PC-9 (cell line): ENCODE measurements around the gene CCDC124. TPM values are rescaled to one million over a fixed set of nuclear protein-coding genes. Genes with fewer than 3 reads are reported as not detected.

ENCODE experiments used
- BruUV-seq: library from RNA; stranded (reverse); fragments of 400-500 nt; replicated peaks from 2 replicates; lab custom pipeline; 2021; lab: Mats Ljungman, UMichigan
- CTCF ChIA-PET: fragments of 300-600 bp; sonication (Branson Sonifier 250); formaldehyde crosslinking; loops from one replicate; lab custom pipeline; 2022; ENCODE audit warnings: antibody characterized with exemption; lab: Charles Lee
- POLR2A ChIA-PET: fragments of 300-600 bp; sonication (Branson Sonifier 250); formaldehyde crosslinking; loops from one replicate; lab custom pipeline; 2022; ENCODE audit warnings: antibody characterized with exemption; ENCODE audit not compliant: unreplicated experiment; lab: Charles Lee
- DNase-seq, 2 experiments: peaks; one replicate each; pipeline versions ENCODE4 v3.0.0 to v3.0.0-alpha.2; 2015 to 2022; ENCODE audit warnings: mixed read lengths in 1 of 2
- H2AFZ ChIP-seq: fragments of 200-600 bp; sonication (generic); 2 replicates; pipeline ENCODE4 v1.8.1; 2017; ENCODE audit warnings: antibody characterized with exemption
- H3F3A ChIP-seq: fragments of 200-600 bp; sonication (generic); 2 replicates; pipeline ENCODE4 v1.8.1; 2017; ENCODE audit warnings: antibody characterized with exemption, mild to moderate bottlenecking, low read depth; ENCODE audit not compliant: insufficient read depth
- H3K27ac ChIP-seq: fragments of 200-600 bp; sonication (generic); 2 replicates; pipeline ENCODE4 v1.6.1; 2016; ENCODE audit warnings: mixed run types
- H3K27me3 ChIP-seq: fragments of 200-600 bp; sonication (generic); 2 replicates; pipeline ENCODE4 v1.6.1; 2016; ENCODE audit warnings: low read depth, mixed run types; ENCODE audit not compliant: insufficient read depth
- H3K36me3 ChIP-seq: fragments of 200-600 bp; sonication (generic); 2 replicates; pipeline ENCODE4 v1.6.1; 2016; ENCODE audit warnings: low read depth, mixed run types
- H3K4me1 ChIP-seq: fragments of 200-600 bp; sonication (generic); replicated peaks from 2 replicates; pipeline ENCODE4 v1.6.1; 2016; ENCODE audit warnings: mixed run types; ENCODE audit not compliant: insufficient read depth
- H3K4me2 ChIP-seq: fragments of 200-600 bp; sonication (generic); 2 replicates; pipeline ENCODE4 v1.6.1; 2017; ENCODE audit warnings: mixed run types
- H3K4me3 ChIP-seq: fragments of 200-600 bp; sonication (generic); 2 replicates; pipeline ENCODE4 v1.6.1; 2016; ENCODE audit warnings: mixed run types
- H3K79me2 ChIP-seq: fragments of 200-600 bp; sonication (generic); 2 replicates; pipeline ENCODE4 v1.6.1; 2017; ENCODE audit warnings: low read depth, mixed run types
- H3K9me2 ChIP-seq: fragments of 200-600 bp; sonication (generic); 2 replicates; pipeline ENCODE4 v1.8.1; 2017; ENCODE audit warnings: mild to moderate bottlenecking; ENCODE audit not compliant: insufficient read depth
- H3K9me3 ChIP-seq: fragments of 200-600 bp; sonication (generic); 2 replicates; pipeline ENCODE4 v1.8.1; 2016; ENCODE audit warnings: low read depth; ENCODE audit not compliant: insufficient read depth
- H4K20me1 ChIP-seq: fragments of 200-600 bp; sonication (generic); 2 replicates; pipeline ENCODE4 v1.8.1; 2017; ENCODE audit not compliant: insufficient read depth
- EZH2 ChIP-seq: fragments of 200-600 bp; sonication (generic); IDR thresholded peaks from 2 replicates; pipeline ENCODE4 v1.8.0; 2017; ENCODE audit warnings: antibody characterized with exemption, low read depth
- intact Hi-C: fragments of 100-400 bp; cut with micrococcal nuclease; formaldehyde crosslinking; loops from one replicate; pipeline ENCODE4 v1.10.0; 2022; ENCODE audit not compliant: unreplicated experiment
- total RNA-seq: library from RNA; stranded (reverse); gene quantifications from 2 replicates; pipeline ENCODE4 v1.2.3, GENCODE V29; 2021
- TF ChIP-seq, protein P1 (sequence below): fragments of 200-600 bp; sonication (generic); conservative IDR thresholded peaks from 2 replicates; pipeline ENCODE4 v1.6.1; 2017; ENCODE audit warnings: mixed run types, antibody characterized with exemption, mild to moderate bottlenecking, moderate library complexity

The CCDC124 gene
- total RNA-seq, 1 experiment from 2014 or later, result 118 TPM

DNA sequence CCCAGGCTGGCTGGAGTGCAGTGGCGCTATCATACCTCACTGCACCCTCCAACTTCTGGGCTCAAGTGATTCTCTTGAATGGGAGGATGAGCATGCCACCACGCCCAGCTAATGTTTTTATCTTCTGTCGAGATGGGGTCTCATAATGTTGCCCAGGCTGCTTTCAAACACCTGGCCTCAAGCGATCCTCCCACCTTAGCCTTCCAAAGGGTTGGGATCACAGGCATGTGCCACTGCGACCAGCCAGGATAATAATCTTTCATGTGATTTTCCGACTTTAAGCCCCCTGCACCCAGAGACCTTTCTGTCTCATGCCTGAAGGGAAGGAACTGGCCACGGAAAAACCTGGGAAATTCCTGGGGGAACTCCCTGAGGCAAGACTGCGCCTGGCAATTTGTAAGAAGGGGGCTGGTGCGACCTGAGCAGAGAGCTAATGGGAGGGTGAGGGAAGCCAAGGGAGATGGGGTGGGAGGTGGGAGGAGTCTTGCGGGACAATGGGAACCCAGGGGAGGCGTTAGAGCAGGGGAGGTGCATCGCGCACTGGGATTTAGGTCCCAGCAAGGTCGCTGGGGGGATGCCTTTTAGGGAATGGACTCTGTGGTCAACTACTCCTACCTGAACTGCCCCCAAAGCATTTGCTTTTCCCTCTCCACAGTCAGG, 1.2 kb upstream of the CCDC124 start:
- Histone ChIP-seq H3K27ac (no peak overlapping the region), H2AFZ (no peak overlapping the region), H3F3A (peaks cover 17% of the 10 kb centered on the region), H3K9me2 (no peaks in the 10 kb centered on the region), H3K9me3 (no peaks in the 10 kb centered on the region), H4K20me1 (no peaks in the 10 kb centered on the region), H3K4me2 (peak overlapping the region; percentile 89), H3K79me2 (peaks cover 26% of the 10 kb centered on the region), H3K27me3 (no peaks in the 10 kb centered on the region), H3K4me1 (peaks cover 12% of the 10 kb centered on the region), H3K36me3 (peaks cover 4% of the 10 kb centered on the region; the same call in 1 of the 2 replicates), H3K4me3 (no peak overlapping the region)
- no peak for DNase-seq
- intact Hi-C loops, result loop anchor here (1.0 to 5.0 kb wide), 3 partner anchors 61 to 624 kb away; partner anchors contain the start of genes DDA1, MRPL34 and RPL18A
- TF ChIP-seq, protein P1, sequence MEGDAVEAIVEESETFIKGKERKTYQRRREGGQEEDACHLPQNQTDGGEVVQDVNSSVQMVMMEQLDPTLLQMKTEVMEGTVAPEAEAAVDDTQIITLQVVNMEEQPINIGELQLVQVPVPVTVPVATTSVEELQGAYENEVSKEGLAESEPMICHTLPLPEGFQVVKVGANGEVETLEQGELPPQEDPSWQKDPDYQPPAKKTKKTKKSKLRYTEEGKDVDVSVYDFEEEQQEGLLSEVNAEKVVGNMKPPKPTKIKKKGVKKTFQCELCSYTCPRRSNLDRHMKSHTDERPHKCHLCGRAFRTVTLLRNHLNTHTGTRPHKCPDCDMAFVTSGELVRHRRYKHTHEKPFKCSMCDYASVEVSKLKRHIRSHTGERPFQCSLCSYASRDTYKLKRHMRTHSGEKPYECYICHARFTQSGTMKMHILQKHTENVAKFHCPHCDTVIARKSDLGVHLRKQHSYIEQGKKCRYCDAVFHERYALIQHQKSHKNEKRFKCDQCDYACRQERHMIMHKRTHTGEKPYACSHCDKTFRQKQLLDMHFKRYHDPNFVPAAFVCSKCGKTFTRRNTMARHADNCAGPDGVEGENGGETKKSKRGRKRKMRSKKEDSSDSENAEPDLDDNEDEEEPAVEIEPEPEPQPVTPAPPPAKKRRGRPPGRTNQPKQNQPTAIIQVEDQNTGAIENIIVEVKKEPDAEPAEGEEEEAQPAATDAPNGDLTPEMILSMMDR, result no peak
- no peak for TF ChIP-seq EZH2
- ChIA-PET POLR2A (interaction anchor here (0.6 to 2.3 kb wide), 4 partner anchors 67 to 350 kb away, joined by 3 to 35 read pairs (median 12); partner anchors contain the start of genes JUND and RPL18A), CTCF (interaction anchor here (0.5 to 2.5 kb wide), 6 partner anchors 61 to 128 kb away, joined by 3 to 67 read pairs (median 4); partner anchors contain the start of genes RPL18A and SLC5A5)
- BruUV-seq, result no TSS peak

DNA sequence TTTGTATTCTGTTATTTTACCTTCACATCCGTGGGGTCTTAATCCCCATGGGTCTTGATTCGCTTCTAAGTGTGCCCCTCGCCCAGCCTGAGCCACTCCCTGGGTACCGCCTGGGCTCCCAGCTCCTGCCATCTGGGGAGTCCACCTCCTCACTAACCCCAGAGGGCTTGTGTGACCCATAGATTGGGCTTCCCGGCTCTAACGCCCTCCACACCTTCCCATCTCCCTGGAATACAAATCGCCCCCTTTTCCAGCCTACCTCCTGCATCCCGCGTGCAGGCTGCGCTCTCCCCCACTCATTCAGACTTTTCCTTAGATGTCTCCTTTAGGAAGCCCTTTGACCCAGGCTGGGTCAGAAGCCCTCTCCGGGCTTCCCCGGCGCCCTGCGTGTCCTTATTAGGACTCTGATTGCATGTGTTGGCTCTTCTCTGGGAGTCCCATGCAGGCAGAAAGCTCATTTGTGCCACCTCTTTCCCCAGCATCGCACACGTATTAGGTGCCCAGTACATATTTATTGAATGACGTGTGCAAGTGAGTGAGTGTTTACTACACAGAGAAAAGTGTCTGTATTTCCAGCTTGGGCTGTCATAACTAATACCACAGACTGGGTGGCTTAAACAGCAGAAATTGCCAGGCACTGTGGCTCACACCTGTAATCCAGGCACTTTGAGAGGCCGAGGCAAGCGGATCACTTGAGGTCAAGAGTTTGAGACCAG, 757 bp downstream of the CCDC124 start:
- POLR2A ChIA-PET, result interaction anchor here (0.5 to 2.3 kb wide), 5 partner anchors 57 to 74 kb away, joined by 3 to 35 read pairs (median 7); partner anchors contain the start of gene RPL18A
- BruUV-seq, result TSS peak; percentile 61

More for the DNA sequence above, 757 bp downstream of the CCDC124 start:
- peaks cover 17% of the 10 kb centered on the region for H3F3A ChIP-seq
- no peaks in the 10 kb centered on the region for H4K20me1 ChIP-seq
- H3K27ac ChIP-seq, result peak overlapping the region; percentile 86
- intact Hi-C loops, result loop anchor here (5.0 kb wide), 1 partner anchor 626 kb away; the partner anchor contains the start of genes DDA1 and MRPL34
- no peaks in the 10 kb centered on the region for H3K27me3 ChIP-seq
- peaks cover 12% of the 10 kb centered on the region for H3K4me1 ChIP-seq
- H3K36me3 ChIP-seq, result peaks cover 4% of the 10 kb centered on the region; the same call in 1 of the 2 replicates
- H3K4me2 ChIP-seq, result peak overlapping the region; percentile 89
- H3K9me3 ChIP-seq, result no peaks in the 10 kb centered on the region
- peak overlapping the region; percentile 86 for H2AFZ ChIP-seq
- H3K9me2 ChIP-seq, result no peaks in the 10 kb centered on the region
- no peak for TF ChIP-seq EZH2
- TF ChIP-seq, protein P1, result no peak
- peaks cover 26% of the 10 kb centered on the region for H3K79me2 ChIP-seq
- peak overlapping the region; percentile 87 for H3K4me3 ChIP-seq
- peak; percentile 52 to 95 for DNase-seq
- CTCF ChIA-PET, result interaction anchor here (0.7 to 2.5 kb wide), 6 partner anchors 14 to 339 kb away, joined by 3 to 67 read pairs (median 8); partner anchors contain the start of genes RPL18A and SLC5A5
